GM10248 (cell line): ENCODE results near the gene VOPP1.

ENCODE experiments used
- CTCF ChIA-PET: fragments of 300-600 bp; sonication (Branson Sonifier 250); formaldehyde crosslinking; extraction: SDS; loops from one replicate; lab custom pipeline; 2021; ENCODE audit warnings: antibody characterized with exemption; lab: Yijun Ruan, JAX
- POLR2A ChIA-PET: fragments of 350-650 bp; sonication (Branson Sonifier 250); formaldehyde crosslinking; extraction: SDS; loops from one replicate; lab custom pipeline; 2020; ENCODE audit warnings: antibody characterized with exemption; lab: Yijun Ruan, JAX
- DNase-seq: peaks from one replicate; pipeline ENCODE4 v3.0.0; 2012; ENCODE audit errors: extremely low spot score
- CTCF ChIP-seq: IDR thresholded peaks from 2 replicates; pipeline ENCODE4 v1.5.1; 2012; ENCODE audit warnings: mild to moderate bottlenecking, low read depth; ENCODE audit errors: extremely low read depth, missing control alignments, control extremely low read depth

The VOPP1 gene

DNA sequence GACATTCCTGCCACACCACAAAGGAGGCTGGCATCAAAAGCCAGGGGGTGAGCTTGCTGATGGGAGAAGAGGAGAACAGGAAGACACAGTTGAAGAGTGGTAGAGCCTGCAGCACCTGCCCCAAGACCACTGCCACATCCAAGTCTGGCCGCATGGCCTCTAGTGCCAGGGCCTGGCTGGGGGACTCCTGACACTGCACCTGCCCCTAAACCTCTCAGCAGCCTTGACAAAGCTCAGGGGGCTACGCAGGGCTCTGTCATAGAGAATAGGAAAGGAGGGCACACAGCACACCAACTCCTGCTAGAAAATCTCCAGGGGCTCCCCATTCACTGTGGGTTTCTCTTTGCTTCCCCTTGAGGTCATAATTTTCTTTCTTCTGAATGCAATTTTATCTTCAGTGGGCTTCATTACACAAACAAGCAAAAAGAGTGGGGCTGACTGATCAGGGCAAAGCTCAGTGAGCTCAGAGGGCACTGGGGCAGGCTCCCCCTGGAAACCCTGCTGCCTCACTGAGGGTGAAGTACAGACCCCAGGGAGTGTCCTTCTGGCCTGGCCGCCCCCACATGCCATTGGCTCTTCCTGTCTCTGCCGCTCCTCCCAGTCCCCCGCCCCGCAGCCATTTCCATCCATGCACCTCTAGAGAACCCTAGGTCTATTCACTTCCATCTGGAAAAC, 37.2 kb downstream of the VOPP1 start:
- no peak for TF ChIP-seq CTCF
- POLR2A ChIA-PET: interaction anchor here (0.7 to 4.4 kb wide), 15 partner anchors 10 to 226 kb away, joined by 3 to 51 read pairs (median 7); no protein-coding TSS in a partner anchor
- CTCF ChIA-PET: interaction anchor here (0.7 to 11.3 kb wide), 8 partner anchors 11 to 58 kb away, joined by 3 to 150 read pairs (median 6); no protein-coding TSS in a partner anchor
- DNase-seq: peak; percentile 62

DNA sequence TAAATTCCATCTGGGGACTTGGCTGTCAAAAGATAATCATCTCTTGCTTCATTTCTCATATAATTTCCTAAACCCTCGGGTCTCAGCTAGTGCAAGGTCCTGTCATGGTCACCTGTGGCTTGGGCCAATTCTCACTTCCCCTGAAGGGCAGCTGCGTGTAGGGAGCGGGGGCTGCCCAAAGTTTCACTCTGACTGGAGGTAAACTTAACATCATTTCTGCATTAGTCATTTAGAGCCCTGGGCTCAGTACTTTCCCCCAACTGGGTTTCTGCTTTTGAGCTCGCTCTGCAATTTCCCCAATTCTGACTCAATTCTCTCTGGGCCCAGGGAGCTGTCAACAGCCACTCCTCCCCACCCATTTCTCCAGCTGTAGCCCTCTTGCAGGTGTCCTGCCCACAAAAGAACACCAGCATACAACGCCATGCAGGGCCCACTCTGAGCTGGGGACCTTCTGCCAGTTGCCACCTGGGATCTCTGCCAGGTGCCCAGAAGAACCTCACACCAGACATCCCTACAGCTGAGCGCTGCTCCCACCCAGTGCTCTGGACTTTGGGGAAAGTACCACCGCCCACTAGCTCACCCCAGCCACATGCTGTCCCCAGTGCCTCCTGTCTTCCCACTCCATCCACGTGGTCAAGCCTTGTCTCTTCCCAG, 37.9 kb downstream of the VOPP1 start:
- ChIA-PET CTCF (interaction anchor here (0.7 to 11.3 kb wide), 9 partner anchors 10 to 253 kb away, joined by 3 to 150 read pairs (median 6); no protein-coding TSS in a partner anchor), POLR2A (interaction anchor here (0.7 to 4.4 kb wide), 15 partner anchors 9 to 225 kb away, joined by 3 to 51 read pairs (median 7); no protein-coding TSS in a partner anchor)
- DNase-seq: peak; percentile 86
- TF ChIP-seq CTCF: no peak

- CTCF ChIA-PET: interaction anchor here (1.0 to 11.3 kb wide), 7 partner anchors 13 to 253 kb away, joined by 3 to 150 read pairs (median 7); no protein-coding TSS in a partner anchor
- no peak for TF ChIP-seq CTCF
- POLR2A ChIA-PET: interaction anchor here (0.7 to 4.4 kb wide), 13 partner anchors 10 to 225 kb away, joined by 3 to 51 read pairs (median 7); no protein-coding TSS in a partner anchor
- DNase-seq: no peak
These were observed 38.6 kb downstream of the VOPP1 start for GRCh38 chr7:55533729-55534080.

DNA sequence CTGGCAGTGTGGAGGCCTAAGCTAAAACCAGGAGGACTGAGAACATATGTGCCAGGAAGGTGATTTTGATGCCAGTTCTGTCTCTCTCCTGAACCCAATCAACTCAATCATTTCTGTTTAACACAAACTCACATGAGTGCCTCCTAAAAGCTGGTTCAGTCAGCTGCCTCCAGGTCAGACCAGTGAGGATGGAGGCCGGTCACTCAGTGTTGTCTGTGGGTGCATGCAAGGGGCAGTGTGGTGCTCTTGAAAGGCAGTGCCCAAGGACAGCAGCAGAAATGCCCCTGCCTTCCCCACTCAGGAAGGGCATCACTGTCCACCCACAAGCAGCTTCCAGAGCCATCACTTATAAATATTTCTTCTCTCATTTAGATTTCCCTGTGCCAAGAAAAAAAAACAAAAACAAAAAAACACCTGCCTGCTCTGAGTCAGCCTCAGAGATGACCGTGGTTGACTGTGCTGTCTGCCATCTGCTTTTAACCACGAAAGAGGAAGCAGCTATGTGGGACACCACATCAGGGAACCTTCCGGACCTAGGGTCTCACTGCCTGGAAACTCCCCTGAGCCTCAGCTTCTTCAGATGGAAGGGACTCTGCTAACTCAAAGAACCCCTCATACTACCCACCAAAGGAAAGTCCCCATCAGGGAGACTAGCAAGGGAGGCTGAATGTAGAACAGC, 39.1 kb downstream of the VOPP1 start:
- CTCF ChIA-PET: interaction anchor here (1.0 to 11.3 kb wide), 7 partner anchors 9 to 432 kb away, joined by 3 to 150 read pairs (median 7); no protein-coding TSS in a partner anchor

DNA sequence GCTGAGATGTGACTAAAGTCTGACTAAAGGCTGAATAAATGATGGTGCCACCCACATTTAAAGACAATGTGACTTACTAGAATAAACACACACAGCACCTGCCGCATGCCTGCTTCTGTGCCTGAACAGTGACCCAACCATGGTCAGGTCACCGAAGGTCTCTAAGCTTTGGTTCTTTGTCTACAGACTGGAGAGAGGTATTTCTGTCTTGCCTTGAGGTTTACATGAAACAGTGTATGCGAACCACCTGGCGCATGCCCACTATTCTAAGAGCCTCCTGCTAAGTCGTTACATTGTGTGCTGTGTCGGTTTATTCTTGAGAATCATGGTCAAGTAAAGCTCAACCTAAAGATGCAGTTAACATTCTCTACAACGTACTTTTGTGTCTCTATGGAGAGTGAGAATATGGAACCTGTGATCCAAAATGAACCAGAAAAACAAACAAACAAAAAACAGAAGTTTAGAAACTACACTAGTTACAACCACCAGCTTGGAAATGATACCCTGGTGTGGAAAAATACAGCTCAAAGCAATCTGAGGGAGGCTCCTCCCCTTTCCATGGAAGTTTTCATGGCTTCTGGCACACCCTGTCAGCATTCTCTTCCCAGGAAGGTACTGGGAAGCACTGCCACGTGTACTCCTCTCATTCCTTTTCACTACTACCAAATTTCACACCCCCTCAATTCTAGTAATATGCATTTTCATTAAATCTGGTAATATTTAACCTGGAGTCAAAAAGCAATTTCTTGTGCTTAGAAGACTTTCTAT, 40.0 kb downstream of the VOPP1 start:
- no peak for TF ChIP-seq CTCF
- POLR2A ChIA-PET: interaction anchor here (0.6 to 4.4 kb wide), 10 partner anchors 9 to 223 kb away, joined by 3 to 51 read pairs (median 6); no protein-coding TSS in a partner anchor
- no peak for DNase-seq
- CTCF ChIA-PET: interaction anchor here (1.0 to 11.3 kb wide), 8 partner anchors 8 to 433 kb away, joined by 4 to 150 read pairs (median 6); no protein-coding TSS in a partner anchor

More for the DNA sequence above, 39.1 kb downstream of the VOPP1 start:
- no peak for TF ChIP-seq CTCF
- POLR2A ChIA-PET: interaction anchor here (0.7 to 4.4 kb wide), 11 partner anchors 12 to 224 kb away, joined by 3 to 51 read pairs (median 7); no protein-coding TSS in a partner anchor
- DNase-seq: peak; percentile 76
